Endothelial cell of umbilical vein (primary cell): ENCODE data around the gene TAS1R1. TPM values are rescaled to one million over a fixed set of nuclear protein-coding genes. Genes with fewer than 3 reads are reported as not detected.

Experiments
- BruUV-seq: library from RNA; stranded (reverse); fragments of 400-500 nt; replicated peaks from 2 replicates; lab custom pipeline; 2021; lab: Mats Ljungman, UMichigan
- CTCF ChIA-PET: fragments of 300-600, 350-600 bp; sonication (Branson Sonifier 250); formaldehyde crosslinking; loops from one replicate; lab custom pipeline; 2021; ENCODE audit warnings: antibody characterized with exemption, inconsistent platforms; lab: Charles Lee
- POLR2A ChIA-PET: fragments of 300-600, 350-600 bp; sonication (Branson Sonifier 250); formaldehyde crosslinking; loops from one replicate; lab custom pipeline; 2021; ENCODE audit warnings: antibody characterized with exemption, inconsistent platforms; lab: Charles Lee
- DNase-seq: peaks from one replicate; pipeline ENCODE4 v3.0.0-alpha.2; 2011; ENCODE audit warnings: low read depth, low spot score
- FAIRE-seq: peaks from 2 replicates; lab custom pipeline; 2011; peaks lifted over from hg19 to GRCh38; lab: Jason Lieb, UNC
- H2AFZ ChIP-seq: 2 replicates; pipeline ENCODE4 v1.6.0; 2012; ENCODE audit warnings: low read depth, low read length, control low read depth, inconsistent platforms
- H3K27ac ChIP-seq: 2 replicates; pipeline ENCODE4 v1.5.1; 2011; ENCODE audit warnings: low read depth, mild to moderate bottlenecking, control low read depth, low read length, moderate library complexity; ENCODE audit not compliant: insufficient read depth
- H3K27me3 ChIP-seq, 2 experiments: 2 replicates each; pipeline versions ENCODE4 v1.6.0 to v1.6.1; 2011; ENCODE audit warnings: low read length in 2 of 2, mixed read lengths in 1 of 2; ENCODE audit not compliant: control insufficient read depth in 2 of 2, insufficient read depth in 2 of 2
- H3K36me3 ChIP-seq, 2 experiments: 2 replicates in 1 of 2; 3 replicates in 1 of 2; pipeline ENCODE4 v1.5.1; 2011; ENCODE audit warnings: low read length in 2 of 2, mild to moderate bottlenecking in 1 of 2, moderate library complexity in 1 of 2; ENCODE audit not compliant: control insufficient read depth in 2 of 2, insufficient read depth in 2 of 2; ENCODE audit errors: extremely low read depth in 1 of 2
- H3K4me1 ChIP-seq: 3 replicates; pipeline ENCODE4 v1.5.1; 2011; ENCODE audit warnings: mild to moderate bottlenecking, low read length; ENCODE audit not compliant: control insufficient read depth, insufficient read depth; ENCODE audit errors: extremely low read depth
- H3K4me2 ChIP-seq: 2 replicates; pipeline ENCODE4 v1.6.1; 2011; ENCODE audit warnings: low read length, control low read depth, mixed read lengths; ENCODE audit not compliant: insufficient read depth
- H3K4me3 ChIP-seq, 3 experiments: fragments of 200-600 bp in 1 of 3; sonication (generic), shearing (Covaris generic) in 1 of 3; replicated peaks in 1 of 3; 2 replicates each; pipeline ENCODE4 v1.5.1; 2011 to 2016; ENCODE audit warnings: control low read depth in 3 of 3, low read length in 3 of 3, mild to moderate bottlenecking in 2 of 3, inconsistent platforms in 1 of 3, low read depth in 1 of 3, moderate library complexity in 1 of 3; ENCODE audit not compliant: insufficient read depth in 1 of 3
- H3K79me2 ChIP-seq: 2 replicates; pipeline ENCODE4 v1.6.0; 2012; ENCODE audit warnings: low read length, inconsistent platforms; ENCODE audit not compliant: control insufficient read depth, insufficient read depth
- H3K9ac ChIP-seq: replicated peaks from 2 replicates; pipeline ENCODE3; 2011; ENCODE audit warnings: low read length, control low read depth; ENCODE audit not compliant: insufficient read depth; ENCODE audit errors: extremely low read depth
- H3K9me1 ChIP-seq: replicated peaks from 3 replicates; pipeline ENCODE4 v1.6.0; 2011; ENCODE audit warnings: mild to moderate bottlenecking, low read length; ENCODE audit not compliant: control insufficient read depth, insufficient read depth; ENCODE audit errors: extremely low read depth
- H3K9me3 ChIP-seq: replicated peaks from 2 replicates; pipeline ENCODE4 v1.5.1; 2012; ENCODE audit warnings: low read length, inconsistent platforms; ENCODE audit not compliant: control insufficient read depth, insufficient read depth
- H4K20me1 ChIP-seq: replicated peaks from 2 replicates; pipeline ENCODE3; 2011; ENCODE audit warnings: mild to moderate bottlenecking, low read length; ENCODE audit not compliant: control insufficient read depth, insufficient read depth; ENCODE audit errors: extremely low read depth
- EZH2 ChIP-seq: IDR thresholded peaks from 2 replicates; pipeline ENCODE4 v1.6.1; 2012; ENCODE audit warnings: borderline replicate concordance, low read depth, mild to moderate bottlenecking, moderate library complexity, low read length, inconsistent platforms; ENCODE audit not compliant: severe bottlenecking
- FOS ChIP-seq: IDR thresholded peaks from 2 replicates; pipeline ENCODE4 v1.6.1; 2011; ENCODE audit warnings: mild to moderate bottlenecking, low read length, moderate library complexity, borderline replicate concordance; ENCODE audit not compliant: insufficient read depth
- GATA2 ChIP-seq: IDR thresholded peaks from 2 replicates; pipeline ENCODE4 v1.7.0; 2011; ENCODE audit warnings: low read depth, mild to moderate bottlenecking, moderate library complexity, mixed read lengths, low read length; ENCODE audit not compliant: insufficient read length, insufficient read depth
- JUN ChIP-seq: IDR thresholded peaks from 2 replicates; pipeline ENCODE4 v1.6.1; 2011; ENCODE audit warnings: borderline replicate concordance, low read depth; ENCODE audit not compliant: insufficient read length, insufficient read depth
- MYC ChIP-seq: IDR thresholded peaks from one replicate; pipeline ENCODE4 v1.6.1; 2011; ENCODE audit warnings: mild to moderate bottlenecking, low read depth, low read length
- POLR2A ChIP-seq: IDR thresholded peaks from 2 replicates; pipeline ENCODE4 v1.6.1; 2012; ENCODE audit warnings: low read depth, mild to moderate bottlenecking, control low read depth, low read length
- POLR2AphosphoS5 ChIP-seq: IDR thresholded peaks from 2 replicates; pipeline ENCODE4 v1.6.1; 2012; ENCODE audit warnings: low read depth, mild to moderate bottlenecking, control low read depth, low read length, moderate library complexity; ENCODE audit not compliant: insufficient read depth
- dilution Hi-C: fragments of 300-500 bp; cut with MboI; formaldehyde crosslinking; loops from one replicate; pipeline ENCODE4 v1.15.0; 2019; ENCODE audit warnings: low sequenced_read_pairs; ENCODE audit not compliant: extremely low pct_ligation_motif_present
- intact Hi-C: fragments of 100-400 bp; cut with micrococcal nuclease; formaldehyde crosslinking; loops from one replicate; pipeline ENCODE4 v1.10.0; 2022
- polyA plus RNA-seq, 4 experiments: library from polyadenylated mRNA; depleted of rRNA in 3 of 4; stranded (reverse) in 3 of 4; unstranded in 1 of 4; fragments of >200 nt; gene quantifications; 2 replicates each; pipeline versions ENCODE4 v1.2.1 to v1.2.3, GENCODE V29; 2011 to 2012; ENCODE audit warnings: missing spikeins in 1 of 4
- total RNA-seq: library from RNA; stranded (reverse); gene quantifications from 2 replicates; pipeline ENCODE4 v1.2.3, GENCODE V29; 2021
- TF ChIP-seq, protein P1 (sequence below): IDR thresholded peaks from 2 replicates; pipeline ENCODE4 v1.6.1; 2011; ENCODE audit not compliant: insufficient read depth, insufficient read length
- TF ChIP-seq, protein P2 (sequence below), 2 donors: IDR thresholded peaks; 1 replicate in 1 of 2; 2 replicates in 1 of 2; pipeline ENCODE4 v1.5.1; 2011; ENCODE audit warnings: low read length in 2 of 2, mild to moderate bottlenecking in 2 of 2, moderate library complexity in 2 of 2, control low read depth in 1 of 2, inconsistent platforms in 1 of 2, low read depth in 1 of 2; ENCODE audit not compliant: insufficient read depth in 1 of 2; ENCODE audit errors: extremely low read depth in 1 of 2

The TAS1R1 gene
- total and polyA plus RNA-seq, 2 donors (not counting 3 experiments of a cell fraction or from before 2014, with no cell fraction given) = not detected

DNA sequence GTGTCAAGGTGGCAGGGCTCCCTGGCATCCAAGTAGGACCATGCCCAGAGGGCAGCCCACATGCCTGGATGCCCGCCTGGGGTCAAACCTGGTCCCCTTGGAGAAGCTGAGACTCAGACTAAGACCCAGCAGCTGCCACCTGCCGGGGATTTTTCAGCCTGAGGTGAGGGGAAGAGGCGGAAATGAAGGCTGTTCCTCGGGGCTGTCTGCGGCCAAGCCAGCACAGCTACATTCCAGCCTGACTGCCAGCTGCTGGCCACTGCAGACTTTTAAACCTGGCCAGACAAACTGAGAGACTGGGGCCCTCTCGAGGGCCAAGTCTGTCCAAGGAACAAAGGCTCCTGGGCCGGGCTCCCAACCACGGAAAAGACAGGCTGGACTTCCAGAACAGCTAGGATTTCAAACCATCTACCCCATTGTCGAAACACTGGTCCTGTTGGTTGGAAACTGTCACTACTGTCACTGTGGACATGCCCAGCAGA, 41.7 kb upstream of the TAS1R1 start:
- Histone ChIP-seq H3K9me1 (no peaks in the 10 kb centered on the region), H4K20me1 (no peaks in the 10 kb centered on the region), H3K27me3 (no peaks in the 10 kb centered on the region), H3K36me3 (no peaks in the 10 kb centered on the region), H3K9ac (no peak overlapping the region), H2AFZ (no peak overlapping the region), H3K4me2 (no peak overlapping the region), H3K79me2 (no peaks in the 10 kb centered on the region), H3K4me3 (no peak overlapping the region), H3K4me1 (no peaks in the 10 kb centered on the region), H3K27ac (no peak overlapping the region), H3K9me3 (no peaks in the 10 kb centered on the region)
- POLR2A ChIA-PET = no interaction called here
- FAIRE-seq (no peak), DNase-seq (no peak)
- dilution Hi-C loops = no loop called here
- intact Hi-C loops = no loop called here
- no peak for TF ChIP-seq FOS
- TF ChIP-seq, protein P1, sequence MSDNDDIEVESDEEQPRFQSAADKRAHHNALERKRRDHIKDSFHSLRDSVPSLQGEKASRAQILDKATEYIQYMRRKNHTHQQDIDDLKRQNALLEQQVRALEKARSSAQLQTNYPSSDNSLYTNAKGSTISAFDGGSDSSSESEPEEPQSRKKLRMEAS = no peak
- TF ChIP-seq, protein P2, sequence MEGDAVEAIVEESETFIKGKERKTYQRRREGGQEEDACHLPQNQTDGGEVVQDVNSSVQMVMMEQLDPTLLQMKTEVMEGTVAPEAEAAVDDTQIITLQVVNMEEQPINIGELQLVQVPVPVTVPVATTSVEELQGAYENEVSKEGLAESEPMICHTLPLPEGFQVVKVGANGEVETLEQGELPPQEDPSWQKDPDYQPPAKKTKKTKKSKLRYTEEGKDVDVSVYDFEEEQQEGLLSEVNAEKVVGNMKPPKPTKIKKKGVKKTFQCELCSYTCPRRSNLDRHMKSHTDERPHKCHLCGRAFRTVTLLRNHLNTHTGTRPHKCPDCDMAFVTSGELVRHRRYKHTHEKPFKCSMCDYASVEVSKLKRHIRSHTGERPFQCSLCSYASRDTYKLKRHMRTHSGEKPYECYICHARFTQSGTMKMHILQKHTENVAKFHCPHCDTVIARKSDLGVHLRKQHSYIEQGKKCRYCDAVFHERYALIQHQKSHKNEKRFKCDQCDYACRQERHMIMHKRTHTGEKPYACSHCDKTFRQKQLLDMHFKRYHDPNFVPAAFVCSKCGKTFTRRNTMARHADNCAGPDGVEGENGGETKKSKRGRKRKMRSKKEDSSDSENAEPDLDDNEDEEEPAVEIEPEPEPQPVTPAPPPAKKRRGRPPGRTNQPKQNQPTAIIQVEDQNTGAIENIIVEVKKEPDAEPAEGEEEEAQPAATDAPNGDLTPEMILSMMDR (IDR thresholded peaks at IDR 0.05; ENCODE audit: extremely low read depth in 1 of 2, insufficient read depth in 1 of 2, low read depth in 1 of 2, low read length in 2 of 2) = no peak
- no peak for TF ChIP-seq POLR2AphosphoS5
- TF ChIP-seq MYC = no peak
- no peak for TF ChIP-seq JUN
- no peak for TF ChIP-seq GATA2
- TF ChIP-seq POLR2A = no peak
- no peak for TF ChIP-seq EZH2
- no TSS peak for BruUV-seq
- CTCF ChIA-PET = interaction anchor here (1.0 to 4.5 kb wide), 2 partner anchors 8 to 10 kb away, joined by 3 to 32 read pairs; no protein-coding TSS in a partner anchor
